Measurements from ENCODE around the gene RHBG.

The RHBG gene

GRCh38 chr1:156388174-156389137, 19.4 kb downstream of the RHBG start:
- DNase-seq: no peak
- peaks cover 52% of the 10 kb centered on the region for H3K27me3 Mint-ChIP-seq
- H3K4me1 Mint-ChIP-seq (ENCODE audit: low read depth): peaks cover 4% of the 10 kb centered on the region
- H3K36me3 Mint-ChIP-seq (ENCODE audit: low read depth): no peaks in the 10 kb centered on the region
- no peak overlapping the region for H3K27ac Mint-ChIP-seq
- no peaks in the 10 kb centered on the region for H3K9me3 Mint-ChIP-seq
- H3K4me3 Mint-ChIP-seq: no peak overlapping the region

- Mint-ChIP-seq H3K27ac (no peak overlapping the region), H3K4me1 (ENCODE audit: low read depth) (peaks cover 4% of the 10 kb centered on the region), H3K36me3 (ENCODE audit: low read depth) (no peaks in the 10 kb centered on the region), H3K27me3 (peaks cover 52% of the 10 kb centered on the region), H3K9me3 (no peaks in the 10 kb centered on the region), H3K4me3 (no peak overlapping the region)
- DNase-seq: no peak
These were observed 20.3 kb downstream of the RHBG start for GRCh38 chr1:156389311-156389710.

- DNase-seq: no peak
- H3K4me3 Mint-ChIP-seq: no peak overlapping the region
- H3K27ac Mint-ChIP-seq: no peak overlapping the region
- H3K27me3 Mint-ChIP-seq: peaks cover 57% of the 10 kb centered on the region
- H3K36me3 Mint-ChIP-seq (ENCODE audit: low read depth): no peaks in the 10 kb centered on the region
- peaks cover 3% of the 10 kb centered on the region for H3K4me1 Mint-ChIP-seq (ENCODE audit: low read depth)
- no peaks in the 10 kb centered on the region for H3K9me3 Mint-ChIP-seq
These were observed 21.7 kb downstream of the RHBG start for GRCh38 chr1:156390469-156391365.

- Mint-ChIP-seq H3K9me3 (no peaks in the 10 kb centered on the region), H3K36me3 (ENCODE audit: low read depth) (no peaks in the 10 kb centered on the region), H3K4me3 (no peak overlapping the region), H3K27ac (no peak overlapping the region), H3K4me1 (ENCODE audit: low read depth) (no peaks in the 10 kb centered on the region), H3K27me3 (peaks cover 57% of the 10 kb centered on the region)
- DNase-seq: no peak
These were observed 22.3 kb downstream of the RHBG start for GRCh38 chr1:156391366-156391677.

DNA sequence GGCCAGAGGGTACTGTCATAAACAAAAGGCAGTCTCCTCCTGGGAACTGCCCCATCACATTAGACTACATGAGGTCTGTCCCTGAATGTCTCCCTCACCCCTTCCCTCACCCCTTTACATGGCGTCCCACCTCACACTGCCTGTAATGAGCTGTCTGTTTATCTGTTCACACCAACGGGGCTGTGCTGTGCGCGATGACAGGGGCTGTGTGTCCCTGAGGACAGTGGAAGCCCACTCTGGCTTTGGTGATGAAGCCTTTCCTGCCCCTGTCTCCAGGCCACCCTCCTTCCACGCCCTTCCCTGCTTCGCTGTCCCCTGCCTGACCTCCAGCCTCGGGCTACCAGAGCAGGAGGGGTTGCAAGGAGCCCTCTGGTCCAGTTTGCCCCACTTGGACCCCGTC, 22.7 kb downstream of the RHBG start:
- DNase-seq: no peak
- Mint-ChIP-seq H3K27me3 (peaks cover 54% of the 10 kb centered on the region), H3K27ac (no peak overlapping the region), H3K4me3 (no peak overlapping the region), H3K9me3 (no peaks in the 10 kb centered on the region), H3K36me3 (ENCODE audit: low read depth) (no peaks in the 10 kb centered on the region), H3K4me1 (ENCODE audit: low read depth) (no peaks in the 10 kb centered on the region)

- Mint-ChIP-seq H3K27me3 (peaks cover 47% of the 10 kb centered on the region), H3K4me3 (no peak overlapping the region), H3K36me3 (ENCODE audit: low read depth) (no peaks in the 10 kb centered on the region), H3K4me1 (ENCODE audit: low read depth) (no peaks in the 10 kb centered on the region), H3K9me3 (no peaks in the 10 kb centered on the region), H3K27ac (no peak overlapping the region)
- no peak for DNase-seq
These were observed 23.4 kb downstream of the RHBG start for GRCh38 chr1:156392452-156392853.

- H3K36me3 Mint-ChIP-seq (ENCODE audit: low read depth): no peaks in the 10 kb centered on the region
- no peak overlapping the region for H3K27ac Mint-ChIP-seq
- H3K4me1 Mint-ChIP-seq (ENCODE audit: low read depth): no peaks in the 10 kb centered on the region
- H3K27me3 Mint-ChIP-seq: peaks cover 40% of the 10 kb centered on the region
- H3K9me3 Mint-ChIP-seq: no peaks in the 10 kb centered on the region
- no peak overlapping the region for H3K4me3 Mint-ChIP-seq
- DNase-seq: no peak
These were observed 24.1 kb downstream of the RHBG start for GRCh38 chr1:156393095-156393494.

DNA sequence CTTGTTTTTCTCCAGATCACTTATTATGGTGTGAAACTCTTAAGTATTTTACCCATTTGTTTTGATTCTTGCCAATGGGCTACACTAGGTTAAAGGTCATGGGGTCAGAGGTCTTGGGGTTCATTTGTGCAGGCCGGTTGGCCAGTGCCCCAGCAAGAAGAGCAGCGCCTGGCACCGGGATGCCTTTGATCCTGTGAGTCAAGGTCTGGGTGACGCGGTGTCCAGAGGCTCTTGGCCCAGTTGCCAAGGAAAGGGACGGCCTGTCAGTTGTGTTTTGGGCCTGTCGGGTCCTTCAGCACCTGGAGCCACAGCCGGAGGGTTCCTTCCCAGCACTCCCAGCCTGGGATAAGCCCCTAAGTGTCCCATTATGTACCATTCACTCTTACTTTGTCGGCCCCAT, 25.1 kb downstream of the RHBG start:
- no peak overlapping the region for H3K27ac Mint-ChIP-seq
- no peaks in the 10 kb centered on the region for H3K36me3 Mint-ChIP-seq (ENCODE audit: low read depth)
- peaks cover 3% of the 10 kb centered on the region for H3K4me1 Mint-ChIP-seq (ENCODE audit: low read depth)
- no peak for DNase-seq
- H3K27me3 Mint-ChIP-seq: peaks cover 36% of the 10 kb centered on the region
- H3K4me3 Mint-ChIP-seq: no peak overlapping the region
- H3K9me3 Mint-ChIP-seq: no peaks in the 10 kb centered on the region

- DNase-seq: no peak
- H3K9me3 Mint-ChIP-seq: no peaks in the 10 kb centered on the region
- no peak overlapping the region for H3K4me3 Mint-ChIP-seq
- H3K36me3 Mint-ChIP-seq (ENCODE audit: low read depth): no peaks in the 10 kb centered on the region
- peaks cover 31% of the 10 kb centered on the region for H3K27me3 Mint-ChIP-seq
- H3K27ac Mint-ChIP-seq: no peak overlapping the region
- peaks cover 3% of the 10 kb centered on the region for H3K4me1 Mint-ChIP-seq (ENCODE audit: low read depth)
These were observed 25.9 kb downstream of the RHBG start for GRCh38 chr1:156394835-156395461.

DNA sequence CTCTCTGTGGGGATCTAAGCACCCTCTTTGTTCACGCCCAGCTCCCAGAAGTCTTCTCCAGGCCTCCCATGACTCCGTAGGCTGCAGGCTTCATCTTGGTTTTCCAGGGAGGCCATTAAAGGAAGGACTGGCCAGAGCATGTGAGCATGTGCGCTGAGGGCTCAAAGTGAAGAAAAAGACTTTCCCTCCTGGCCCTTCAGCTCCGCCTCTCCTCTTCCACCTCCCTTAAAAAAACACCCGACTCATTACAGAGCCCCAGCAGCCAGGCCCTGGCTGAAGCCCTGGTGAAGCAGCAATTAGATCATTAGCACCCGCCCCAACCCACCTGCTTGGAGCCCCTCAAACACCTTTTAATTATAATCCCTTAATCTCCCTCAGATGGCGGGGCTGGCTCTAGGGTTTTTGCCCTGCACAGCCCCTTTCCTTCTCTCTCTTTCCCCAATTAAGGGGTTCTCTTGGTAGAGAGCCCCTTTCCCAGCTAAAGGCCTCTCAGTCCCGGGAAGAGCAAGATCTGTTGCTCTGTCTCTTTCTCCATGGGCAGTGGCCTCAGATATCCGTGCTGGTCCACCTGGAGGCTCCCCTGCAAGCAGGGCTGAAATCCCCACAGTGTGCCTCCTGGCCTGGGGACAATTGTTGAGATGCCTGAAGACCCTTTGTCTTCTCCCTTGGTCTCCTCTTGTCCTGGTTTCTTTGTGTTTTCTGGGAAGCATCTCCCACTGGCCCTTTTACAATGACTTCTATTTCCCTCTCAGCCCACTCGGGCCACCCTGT, 30.5 kb downstream of the RHBG start:
- H3K27me3 Mint-ChIP-seq: peaks cover 18% of the 10 kb centered on the region
- H3K4me1 Mint-ChIP-seq (ENCODE audit: low read depth): peaks cover 3% of the 10 kb centered on the region
- no peaks in the 10 kb centered on the region for H3K9me3 Mint-ChIP-seq
- H3K4me3 Mint-ChIP-seq: no peak overlapping the region
- H3K36me3 Mint-ChIP-seq (ENCODE audit: low read depth): no peaks in the 10 kb centered on the region
- no peak overlapping the region for H3K27ac Mint-ChIP-seq
- DNase-seq: no peak

DNA sequence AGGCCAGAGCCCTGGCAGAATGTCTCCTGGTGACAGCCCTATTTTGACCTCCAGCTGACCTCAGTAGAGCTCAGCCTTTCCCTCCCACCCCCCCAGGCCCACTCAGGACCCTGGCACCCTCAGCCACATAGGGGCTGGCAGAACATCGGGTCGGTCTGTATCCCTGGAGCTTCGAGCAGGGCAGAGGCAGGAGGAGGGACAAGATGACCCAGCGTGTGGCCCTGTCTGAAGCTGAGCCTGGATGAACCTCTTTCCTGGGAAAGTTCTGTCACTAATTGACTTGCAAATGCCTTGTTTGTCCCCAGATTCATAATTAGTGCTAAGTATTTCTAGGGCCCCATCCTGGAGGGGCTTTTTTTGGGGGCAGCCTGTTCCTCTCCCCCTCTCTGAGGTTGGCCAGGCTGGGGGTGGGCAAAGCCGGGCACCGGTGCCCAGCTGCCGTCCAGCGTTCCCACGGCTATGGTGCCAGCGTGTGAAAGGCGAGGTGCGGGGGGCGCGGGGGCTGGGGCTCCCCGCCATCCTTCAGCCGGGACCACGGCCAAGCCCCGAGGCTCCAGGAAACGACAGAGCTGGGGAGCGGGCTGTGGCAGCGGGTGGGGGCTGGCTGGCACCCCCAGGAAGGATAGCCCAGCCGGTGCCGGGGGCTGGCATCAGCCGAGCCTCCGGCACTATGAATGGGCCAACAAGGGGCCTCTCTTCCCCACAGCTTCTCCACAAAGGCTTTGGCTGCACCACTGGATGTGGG, 31.4 kb downstream of the RHBG start:
- peaks cover 3% of the 10 kb centered on the region for H3K4me1 Mint-ChIP-seq (ENCODE audit: low read depth)
- H3K4me3 Mint-ChIP-seq: no peak overlapping the region
- DNase-seq: no peak
- no peak overlapping the region for H3K27ac Mint-ChIP-seq
- H3K36me3 Mint-ChIP-seq (ENCODE audit: low read depth): no peaks in the 10 kb centered on the region
- H3K9me3 Mint-ChIP-seq: no peaks in the 10 kb centered on the region
- peaks cover 16% of the 10 kb centered on the region for H3K27me3 Mint-ChIP-seq

GRCh38 chr1:156401041-156401574, 32.1 kb downstream of the RHBG start:
- Mint-ChIP-seq H3K36me3 (ENCODE audit: low read depth) (no peaks in the 10 kb centered on the region), H3K9me3 (no peaks in the 10 kb centered on the region), H3K27me3 (peaks cover 20% of the 10 kb centered on the region), H3K27ac (no peak overlapping the region), H3K4me1 (ENCODE audit: low read depth) (peaks cover 3% of the 10 kb centered on the region), H3K4me3 (no peak overlapping the region)
- DNase-seq: no peak

GRCh38 chr1:156401681-156402081, 32.7 kb downstream of the RHBG start:
- H3K27ac Mint-ChIP-seq: no peak overlapping the region
- H3K9me3 Mint-ChIP-seq: no peaks in the 10 kb centered on the region
- no peaks in the 10 kb centered on the region for H3K36me3 Mint-ChIP-seq (ENCODE audit: low read depth)
- H3K4me1 Mint-ChIP-seq (ENCODE audit: low read depth): peaks cover 3% of the 10 kb centered on the region
- H3K4me3 Mint-ChIP-seq: no peak overlapping the region
- no peak for DNase-seq
- H3K27me3 Mint-ChIP-seq: peaks cover 24% of the 10 kb centered on the region

All from activated T-cell treated with anti-CD3 and anti-CD28 coated beads, Interleukin-2, amount 50 U/mL, for 24 hours (primary cell).